Astrocyte of the cerebellum (primary cell): ENCODE measurements around the gene EEF1AKMT1.

ENCODE experiments used
- DNase-seq: peaks from one replicate; pipeline ENCODE4 v3.0.0-alpha.2; 2011; ENCODE audit warnings: low read depth
- H3K4me3 ChIP-seq: 2 replicates; pipeline ENCODE4 v1.5.1; 2011; ENCODE audit warnings: mild to moderate bottlenecking, low read depth, low read length, moderate library complexity
- in situ Hi-C: cut with HindIII; loops from 2 replicates; pipeline ENCODE4 v1.10.0; 2017; ENCODE audit warnings: low sequenced_read_pairs
- TF ChIP-seq, protein P1 (sequence below): IDR thresholded peaks from 2 replicates; pipeline ENCODE4 v1.5.1; 2012; ENCODE audit warnings: low read length, low read depth, moderate library complexity, mild to moderate bottlenecking; ENCODE audit errors: missing control alignments

The EEF1AKMT1 gene

DNA sequence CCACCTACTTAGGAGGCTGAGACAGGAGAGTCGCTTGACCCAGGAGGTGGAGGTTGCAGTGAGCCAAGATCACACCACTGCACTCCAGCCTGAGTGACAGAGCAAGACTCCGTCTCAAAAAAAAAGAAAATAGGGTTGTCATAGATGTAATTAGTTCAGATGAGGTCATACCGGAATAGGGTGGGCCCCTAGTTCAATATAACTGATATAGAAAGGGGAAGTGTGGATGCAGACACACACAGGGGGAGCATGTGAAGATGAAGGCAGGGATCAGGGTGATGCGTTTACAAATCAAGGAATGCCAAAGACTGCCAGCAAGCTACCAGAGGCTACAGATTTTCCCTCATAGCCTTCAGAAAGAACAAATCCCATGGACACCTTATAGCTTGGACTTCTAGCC lies 24.3 kb upstream of the EEF1AKMT1 start:
- DNase-seq = no peak

DNA sequence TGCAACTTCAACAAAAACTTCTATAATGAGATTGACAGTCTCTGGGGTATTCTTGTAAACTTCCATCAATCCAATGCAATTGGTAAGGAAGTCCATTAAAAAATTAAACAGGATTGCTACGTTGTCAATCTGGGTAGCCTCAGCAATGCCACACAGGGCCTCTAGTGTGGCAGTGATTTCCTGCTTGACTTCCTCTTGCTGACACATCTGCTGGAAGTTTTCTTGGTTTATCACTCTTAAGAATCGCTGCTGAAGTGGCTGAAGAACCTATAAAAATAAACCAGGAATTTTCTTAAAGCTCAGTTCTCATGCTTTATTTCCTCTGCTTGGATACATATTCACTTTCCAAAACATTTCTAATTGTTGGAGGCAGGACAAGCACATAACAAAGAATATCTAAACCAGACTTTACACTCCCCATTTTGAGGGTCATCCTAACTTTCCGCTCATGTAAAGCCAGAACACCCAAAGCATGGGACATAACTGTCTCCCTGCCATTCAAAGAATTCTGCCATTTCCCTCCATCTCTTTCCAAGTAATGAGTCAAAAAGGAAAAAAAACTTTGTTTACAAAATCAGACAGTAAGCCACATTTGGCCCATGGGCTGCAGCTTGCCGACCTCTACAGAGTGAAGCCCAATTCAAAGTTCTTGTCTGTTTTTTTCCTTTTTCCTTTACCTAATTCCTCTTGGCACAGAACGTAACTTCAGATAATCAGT lies 23.2 kb upstream of the EEF1AKMT1 start:
- no peak for DNase-seq
- H3K4me3 ChIP-seq = no peak overlapping the region
- in situ Hi-C loops = no loop called here
- TF ChIP-seq, protein P1, sequence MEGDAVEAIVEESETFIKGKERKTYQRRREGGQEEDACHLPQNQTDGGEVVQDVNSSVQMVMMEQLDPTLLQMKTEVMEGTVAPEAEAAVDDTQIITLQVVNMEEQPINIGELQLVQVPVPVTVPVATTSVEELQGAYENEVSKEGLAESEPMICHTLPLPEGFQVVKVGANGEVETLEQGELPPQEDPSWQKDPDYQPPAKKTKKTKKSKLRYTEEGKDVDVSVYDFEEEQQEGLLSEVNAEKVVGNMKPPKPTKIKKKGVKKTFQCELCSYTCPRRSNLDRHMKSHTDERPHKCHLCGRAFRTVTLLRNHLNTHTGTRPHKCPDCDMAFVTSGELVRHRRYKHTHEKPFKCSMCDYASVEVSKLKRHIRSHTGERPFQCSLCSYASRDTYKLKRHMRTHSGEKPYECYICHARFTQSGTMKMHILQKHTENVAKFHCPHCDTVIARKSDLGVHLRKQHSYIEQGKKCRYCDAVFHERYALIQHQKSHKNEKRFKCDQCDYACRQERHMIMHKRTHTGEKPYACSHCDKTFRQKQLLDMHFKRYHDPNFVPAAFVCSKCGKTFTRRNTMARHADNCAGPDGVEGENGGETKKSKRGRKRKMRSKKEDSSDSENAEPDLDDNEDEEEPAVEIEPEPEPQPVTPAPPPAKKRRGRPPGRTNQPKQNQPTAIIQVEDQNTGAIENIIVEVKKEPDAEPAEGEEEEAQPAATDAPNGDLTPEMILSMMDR = no peak

More for the DNA sequence above, 24.3 kb upstream of the EEF1AKMT1 start:
- TF ChIP-seq, protein P1 = no peak
- H3K4me3 ChIP-seq = no peak overlapping the region
- in situ Hi-C loops = no loop called here

DNA sequence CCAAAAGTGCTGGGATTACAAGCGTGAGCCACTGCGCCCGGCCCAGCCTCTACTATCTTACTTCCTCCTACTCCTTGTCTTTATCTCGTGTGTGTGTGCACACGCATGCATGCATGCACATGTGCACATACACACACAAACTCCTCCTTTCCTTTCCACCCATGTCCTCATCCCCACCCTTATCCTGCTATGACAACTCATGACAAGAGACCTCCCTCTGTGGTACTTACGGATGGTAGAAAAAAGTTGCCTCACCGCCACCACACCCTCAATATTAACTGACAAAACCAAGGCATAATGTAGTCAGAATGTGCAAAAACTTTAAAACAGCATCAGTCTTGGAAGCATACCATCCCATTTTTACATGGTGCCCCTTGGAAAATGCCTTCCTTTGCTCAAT lies 15.9 kb upstream of the EEF1AKMT1 start:
- in situ Hi-C loops = no loop called here
- H3K4me3 ChIP-seq = no peak overlapping the region
- TF ChIP-seq, protein P1 = no peak
- no peak for DNase-seq

DNA sequence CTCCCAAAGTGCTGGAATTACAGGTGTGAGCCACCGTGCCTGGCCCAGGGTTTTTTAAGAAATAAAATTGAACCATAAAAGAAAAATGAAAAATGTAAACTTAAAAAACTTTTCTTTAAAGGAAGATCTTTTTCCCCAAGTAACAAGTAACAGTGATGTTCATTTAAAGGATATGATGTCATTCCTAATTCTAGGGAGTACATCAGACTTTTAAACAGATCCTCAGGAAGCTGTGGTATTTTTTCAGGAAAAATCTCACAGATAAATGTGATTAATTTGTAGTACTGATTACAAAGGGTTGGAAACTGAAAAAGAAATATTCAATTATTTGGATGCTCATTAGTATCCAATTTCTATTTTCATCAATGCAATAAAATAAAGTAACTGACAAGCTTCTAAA lies 14.6 kb upstream of the EEF1AKMT1 start:
- DNase-seq = no peak
- H3K4me3 ChIP-seq = no peak overlapping the region
- in situ Hi-C loops = no loop called here
- TF ChIP-seq, protein P1 = no peak

DNA sequence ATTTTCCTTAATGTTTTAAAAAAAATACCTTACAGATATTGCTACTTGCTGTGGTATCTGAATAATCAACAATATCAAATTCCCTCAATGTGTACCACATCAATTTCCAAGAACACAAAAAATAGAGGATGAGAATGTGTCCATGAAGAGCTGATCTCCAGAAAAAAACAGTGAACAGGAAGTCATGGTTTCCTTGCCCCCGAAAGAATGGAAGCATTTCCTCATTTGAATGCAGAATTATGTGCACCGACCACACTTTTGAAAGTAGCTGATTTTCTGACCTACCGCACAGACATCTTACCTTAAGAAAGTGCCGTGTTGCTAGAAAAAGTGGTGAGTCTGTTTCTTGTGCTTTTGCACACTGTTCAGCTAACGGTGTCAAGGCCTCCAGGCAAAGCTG lies 13.4 kb upstream of the EEF1AKMT1 start:
- DNase-seq = no peak
- no peak overlapping the region for H3K4me3 ChIP-seq
- in situ Hi-C loops = no loop called here
- TF ChIP-seq, protein P1 = no peak

DNA sequence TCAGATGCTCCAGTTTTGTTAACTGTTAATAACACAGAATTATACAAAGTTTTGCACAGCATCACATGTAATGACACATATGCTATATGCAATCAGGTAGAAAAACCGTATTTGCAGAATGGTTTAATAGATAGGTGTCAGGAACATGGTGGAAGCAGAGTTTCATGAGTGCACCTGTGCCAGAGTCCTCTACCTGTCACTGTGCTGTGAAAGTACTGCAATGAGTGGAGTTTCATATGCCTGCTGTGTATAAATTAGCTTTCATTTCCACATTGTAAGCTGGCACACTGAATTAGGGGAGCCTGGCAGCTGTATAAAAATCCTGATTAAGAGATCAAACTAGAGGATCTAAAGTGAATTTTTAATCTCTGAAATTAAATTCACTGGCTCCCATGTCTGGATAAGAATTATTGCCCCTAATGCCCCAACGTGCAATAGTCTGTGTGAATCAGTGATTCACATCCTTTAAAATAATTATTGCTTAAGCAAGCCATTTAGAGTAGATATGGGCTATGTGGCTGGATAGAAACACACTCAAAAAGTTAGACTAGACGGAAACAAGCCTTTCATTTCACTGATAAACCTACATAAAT lies 8.5 kb upstream of the EEF1AKMT1 start:
- in situ Hi-C loops = no loop called here
- TF ChIP-seq, protein P1 = no peak
- H3K4me3 ChIP-seq = no peak overlapping the region
- DNase-seq = no peak
